Smooth muscle cell (in vitro differentiated cells): Measurements from ENCODE around the gene PROSER2. TPM values are rescaled to one million over a fixed set of nuclear protein-coding genes. Genes with fewer than 3 reads are reported as not detected.

Experiments
- DNase-seq: peaks from one replicate; lab custom pipeline; 2025; ENCODE audit not compliant: unreplicated experiment; lab: John Stamatoyannopoulos, UW
- H2AFZ ChIP-seq: fragments of 200-600 bp; sonication (generic); 2 replicates; pipeline ENCODE4 v1.6.0; 2016; ENCODE audit warnings: antibody characterized with exemption, low read depth, mild to moderate bottlenecking
- H3F3A ChIP-seq: fragments of 200-600 bp; sonication (generic); 2 replicates; pipeline ENCODE4 v1.6.0; 2017; ENCODE audit warnings: antibody characterized with exemption, low read depth
- H3K27ac ChIP-seq: fragments of 200-600 bp; sonication (generic); 2 replicates; pipeline ENCODE4 v1.5.1; 2016; ENCODE audit warnings: low read depth, mild to moderate bottlenecking
- H3K27me3 ChIP-seq: fragments of 200-600 bp; sonication (generic); 2 replicates; pipeline ENCODE4 v1.6.1; 2016; ENCODE audit warnings: low read depth, mild to moderate bottlenecking
- H3K36me3 ChIP-seq: fragments of 200-600 bp; sonication (generic); 2 replicates; pipeline ENCODE4 v1.5.1; 2016; ENCODE audit warnings: low read depth
- H3K4me1 ChIP-seq: fragments of 200-600 bp; sonication (generic); 2 replicates; pipeline ENCODE4 v1.5.1; 2016; ENCODE audit warnings: low read depth
- H3K4me2 ChIP-seq: fragments of 200-600 bp; sonication (generic); 2 replicates; pipeline ENCODE4 v1.6.0; 2016; ENCODE audit warnings: mild to moderate bottlenecking
- H3K4me3 ChIP-seq: fragments of 200-600 bp; sonication (generic); 2 replicates; pipeline ENCODE4 v1.5.1; 2016; ENCODE audit warnings: mild to moderate bottlenecking
- H3K79me2 ChIP-seq: fragments of 200-600 bp; sonication (generic); 2 replicates; pipeline ENCODE4 v1.6.0; 2016; ENCODE audit warnings: low read depth, mild to moderate bottlenecking
- H3K9ac ChIP-seq: fragments of 200-600 bp; sonication (generic); 2 replicates; pipeline ENCODE4 v1.6.0; 2016; ENCODE audit warnings: low read depth
- H3K9me3 ChIP-seq: fragments of 200-600 bp; sonication (generic); replicated peaks from 2 replicates; pipeline ENCODE4 v1.5.1; 2016; ENCODE audit warnings: low read depth
- H4K20me1 ChIP-seq: fragments of 200-600 bp; sonication (generic); 2 replicates; pipeline ENCODE4 v1.6.0; 2016; ENCODE audit warnings: low read depth
- WGBS: methylation state at CpG from one replicate; pipeline ENCODE4 v1.1.7; 2016; ENCODE audit warnings: low lambda C conversion rate; 5-methylcytosine and 5-hydroxymethylcytosine counted together
- polyA plus RNA-seq: library from polyadenylated mRNA; unstranded; fragments of >200 nt; fragmentation: Nextera tagmentation; extraction: Ambion mirVana; gene quantifications from 2 replicates; pipeline ENCODE4 v1.2.1, GENCODE V29; 2016
- total RNA-seq: library from RNA; depleted of rRNA; stranded (reverse); fragments of >200 nt; gene quantifications from 2 replicates; pipeline ENCODE4 v1.2.3, GENCODE V29; 2014
- TF ChIP-seq, protein P1 (sequence below): fragments of 200-600 bp; sonication (generic); IDR thresholded peaks from 2 replicates; pipeline ENCODE4 v1.5.1; 2017; ENCODE audit warnings: borderline replicate concordance, mild to moderate bottlenecking, antibody characterized with exemption; ENCODE audit not compliant: insufficient read depth, poor library complexity, severe bottlenecking

The PROSER2 gene
- total and polyA plus RNA-seq, 2 experiments from 2014 or later = 4.9 to 8.2 TPM

DNA sequence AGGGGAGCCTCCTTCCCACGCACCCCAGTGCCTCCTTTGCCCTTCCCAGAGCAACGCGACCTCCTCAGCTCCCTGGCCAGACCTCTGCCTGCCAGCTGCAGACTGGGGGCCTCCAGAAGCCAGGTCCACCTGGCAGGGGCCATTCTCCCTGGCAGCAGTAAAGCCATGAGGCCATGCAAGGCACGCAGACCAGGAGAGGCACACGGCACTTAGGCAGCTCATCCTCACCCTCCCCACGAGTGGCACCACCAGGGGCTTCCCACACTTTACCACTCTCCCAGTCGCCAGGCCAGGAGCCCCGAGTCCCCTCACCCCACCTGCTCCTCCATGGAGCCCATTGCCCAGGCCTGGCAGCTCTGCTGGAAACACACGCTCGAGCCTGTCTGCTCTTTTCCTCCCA, 85.4 kb downstream of the PROSER2 start:
- H3F3A ChIP-seq = peaks cover under 1% of the 10 kb centered on the region
- no peak overlapping the region for H3K9ac ChIP-seq
- TF ChIP-seq, protein P1, sequence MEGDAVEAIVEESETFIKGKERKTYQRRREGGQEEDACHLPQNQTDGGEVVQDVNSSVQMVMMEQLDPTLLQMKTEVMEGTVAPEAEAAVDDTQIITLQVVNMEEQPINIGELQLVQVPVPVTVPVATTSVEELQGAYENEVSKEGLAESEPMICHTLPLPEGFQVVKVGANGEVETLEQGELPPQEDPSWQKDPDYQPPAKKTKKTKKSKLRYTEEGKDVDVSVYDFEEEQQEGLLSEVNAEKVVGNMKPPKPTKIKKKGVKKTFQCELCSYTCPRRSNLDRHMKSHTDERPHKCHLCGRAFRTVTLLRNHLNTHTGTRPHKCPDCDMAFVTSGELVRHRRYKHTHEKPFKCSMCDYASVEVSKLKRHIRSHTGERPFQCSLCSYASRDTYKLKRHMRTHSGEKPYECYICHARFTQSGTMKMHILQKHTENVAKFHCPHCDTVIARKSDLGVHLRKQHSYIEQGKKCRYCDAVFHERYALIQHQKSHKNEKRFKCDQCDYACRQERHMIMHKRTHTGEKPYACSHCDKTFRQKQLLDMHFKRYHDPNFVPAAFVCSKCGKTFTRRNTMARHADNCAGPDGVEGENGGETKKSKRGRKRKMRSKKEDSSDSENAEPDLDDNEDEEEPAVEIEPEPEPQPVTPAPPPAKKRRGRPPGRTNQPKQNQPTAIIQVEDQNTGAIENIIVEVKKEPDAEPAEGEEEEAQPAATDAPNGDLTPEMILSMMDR = no peak
- peaks cover 6% of the 10 kb centered on the region for H3K4me1 ChIP-seq
- no peaks in the 10 kb centered on the region for H3K9me3 ChIP-seq
- no peak for DNase-seq
- H3K27ac ChIP-seq = no peak overlapping the region
- no peaks in the 10 kb centered on the region for H3K79me2 ChIP-seq
- H4K20me1 ChIP-seq = no peaks in the 10 kb centered on the region
- WGBS = 93% methylated on average over 10 of the region's 10 CpGs
- H2AFZ ChIP-seq = no peak overlapping the region
- H3K36me3 ChIP-seq = no peaks in the 10 kb centered on the region
- H3K27me3 ChIP-seq = peaks cover 7% of the 10 kb centered on the region
- no peak overlapping the region for H3K4me3 ChIP-seq
- H3K4me2 ChIP-seq = no peak overlapping the region

DNA sequence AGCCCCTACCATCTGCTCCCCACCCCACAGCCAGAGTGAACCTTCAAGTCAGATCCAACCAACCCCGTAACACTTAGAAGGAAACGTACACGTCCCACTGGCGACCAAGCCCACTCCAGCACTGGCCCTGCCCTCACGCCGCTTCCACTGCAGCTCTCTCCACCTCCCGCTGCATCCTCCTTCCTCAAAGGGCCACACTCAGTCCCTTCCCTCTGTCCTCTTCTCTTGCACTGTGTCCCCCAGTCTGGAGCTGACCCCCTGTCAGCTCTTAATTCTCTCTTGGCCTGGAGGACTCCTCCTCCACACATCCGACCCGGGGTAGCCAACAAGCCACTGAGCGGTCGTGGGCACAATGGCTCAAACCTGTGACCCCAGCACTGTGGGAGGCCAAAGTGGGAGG, 85.8 kb downstream of the PROSER2 start:
- Histone ChIP-seq H3K4me2 (no peak overlapping the region), H3K27ac (no peak overlapping the region), H2AFZ (no peak overlapping the region), H3K9ac (no peak overlapping the region), H4K20me1 (no peaks in the 10 kb centered on the region), H3K27me3 (peaks cover 7% of the 10 kb centered on the region), H3K36me3 (no peaks in the 10 kb centered on the region), H3F3A (peaks cover 4% of the 10 kb centered on the region), H3K4me3 (no peak overlapping the region), H3K4me1 (peaks cover 6% of the 10 kb centered on the region), H3K79me2 (no peaks in the 10 kb centered on the region), H3K9me3 (no peaks in the 10 kb centered on the region)
- DNase-seq = no peak
- TF ChIP-seq, protein P1 = no peak
- WGBS = 98% methylated on average over 11 of the region's 11 CpGs

DNA sequence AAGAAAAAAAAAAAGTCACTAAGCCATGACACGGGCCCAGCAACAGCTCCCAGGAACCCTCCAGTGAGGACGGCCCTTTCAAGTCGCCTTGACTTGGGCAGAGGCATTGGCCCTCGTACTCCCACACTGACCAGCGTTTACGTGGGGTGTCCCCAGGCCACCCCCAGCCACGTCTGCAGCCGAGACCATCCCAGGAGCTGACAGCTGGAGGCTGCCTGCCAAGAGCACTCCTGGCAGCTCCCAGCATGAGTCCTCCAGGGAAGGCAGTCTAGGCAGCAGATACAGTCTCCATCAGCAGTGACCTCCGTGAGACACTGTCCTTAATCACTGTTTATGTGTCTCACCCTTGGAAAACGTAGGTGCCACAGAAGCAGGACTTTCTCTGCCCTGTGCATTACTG, 86.5 kb downstream of the PROSER2 start:
- Histone ChIP-seq H3K4me2 (no peak overlapping the region), H3K27ac (no peak overlapping the region), H4K20me1 (no peaks in the 10 kb centered on the region), H2AFZ (no peak overlapping the region), H3F3A (peaks cover 4% of the 10 kb centered on the region), H3K36me3 (no peaks in the 10 kb centered on the region), H3K9me3 (no peaks in the 10 kb centered on the region), H3K9ac (no peak overlapping the region), H3K79me2 (no peaks in the 10 kb centered on the region), H3K27me3 (peaks cover 7% of the 10 kb centered on the region), H3K4me1 (peaks cover 6% of the 10 kb centered on the region), H3K4me3 (no peak overlapping the region)
- no peak for DNase-seq
- WGBS = 92% methylated on average over 10 of the region's 10 CpGs
- TF ChIP-seq, protein P1 = no peak

DNA sequence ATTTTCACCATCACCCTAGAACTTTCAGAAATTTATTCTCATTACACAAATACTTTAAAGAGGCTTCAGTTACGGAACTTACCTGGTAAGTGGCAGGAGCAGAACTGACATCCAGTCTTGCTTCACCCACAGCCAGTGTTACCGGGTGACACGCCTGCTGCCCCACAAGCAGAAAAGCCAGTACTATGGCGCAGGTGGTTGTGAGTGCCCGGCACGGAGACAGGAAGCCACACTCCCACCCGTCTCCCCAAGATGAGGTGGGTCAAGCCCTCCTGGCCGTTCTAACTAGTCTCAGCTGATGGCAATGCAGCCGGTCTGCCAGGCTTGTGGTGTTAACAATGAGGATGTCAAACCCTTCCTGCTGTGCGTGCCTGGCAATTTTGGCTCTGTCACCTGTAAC, 86.9 kb downstream of the PROSER2 start:
- Histone ChIP-seq H3K79me2 (no peaks in the 10 kb centered on the region), H3K4me1 (peaks cover 6% of the 10 kb centered on the region), H3K27me3 (peaks cover 7% of the 10 kb centered on the region), H3K27ac (no peak overlapping the region), H3K4me2 (no peak overlapping the region), H3K36me3 (no peaks in the 10 kb centered on the region), H3F3A (peaks cover 4% of the 10 kb centered on the region), H3K9me3 (no peaks in the 10 kb centered on the region), H3K9ac (no peak overlapping the region), H3K4me3 (no peak overlapping the region), H2AFZ (no peak overlapping the region), H4K20me1 (no peaks in the 10 kb centered on the region)
- TF ChIP-seq, protein P1 = no peak
- 93% methylated on average over 10 of the region's 10 CpGs for WGBS
- DNase-seq = no peak
